NB4 (cell line): ENCODE measurements around the gene NFYB.
"Not testable (repeated sequence)": the region's sequence is repeated elsewhere in the genome, so short reads cannot be mapped to it uniquely, and the experiment has no call there.

Experiments used
- DNase-seq: peaks from one replicate; pipeline ENCODE4 v3.0.0; 2010; ENCODE audit warnings: low read depth
- H3K4me3 ChIP-seq: one replicate; pipeline ENCODE4 v1.5.1; 2011; ENCODE audit warnings: mild to moderate bottlenecking, low read depth, low read length, moderate library complexity
- MAX ChIP-seq: IDR thresholded peaks from 2 replicates; pipeline ENCODE4 v1.6.1; 2011; ENCODE audit warnings: low read depth, low read length
- MYC ChIP-seq: IDR thresholded peaks from 2 replicates; pipeline ENCODE4 v1.6.1; 2011; ENCODE audit warnings: low read depth, low read length
- POLR2A ChIP-seq: IDR thresholded peaks from 2 replicates; pipeline ENCODE4 v1.6.1; 2011; ENCODE audit warnings: mild to moderate bottlenecking; ENCODE audit not compliant: insufficient read length; ENCODE audit errors: extremely low read depth
- TF ChIP-seq, protein P1 (sequence below): IDR thresholded peaks from one replicate; pipeline ENCODE4 v1.5.1; 2012; ENCODE audit warnings: low read depth, low read length

The NFYB gene

GRCh38 chr12:104122298-104122697 lies 15.7 kb downstream of the NFYB start:
- no peak overlapping the region for H3K4me3 ChIP-seq
- TF ChIP-seq, protein P1, sequence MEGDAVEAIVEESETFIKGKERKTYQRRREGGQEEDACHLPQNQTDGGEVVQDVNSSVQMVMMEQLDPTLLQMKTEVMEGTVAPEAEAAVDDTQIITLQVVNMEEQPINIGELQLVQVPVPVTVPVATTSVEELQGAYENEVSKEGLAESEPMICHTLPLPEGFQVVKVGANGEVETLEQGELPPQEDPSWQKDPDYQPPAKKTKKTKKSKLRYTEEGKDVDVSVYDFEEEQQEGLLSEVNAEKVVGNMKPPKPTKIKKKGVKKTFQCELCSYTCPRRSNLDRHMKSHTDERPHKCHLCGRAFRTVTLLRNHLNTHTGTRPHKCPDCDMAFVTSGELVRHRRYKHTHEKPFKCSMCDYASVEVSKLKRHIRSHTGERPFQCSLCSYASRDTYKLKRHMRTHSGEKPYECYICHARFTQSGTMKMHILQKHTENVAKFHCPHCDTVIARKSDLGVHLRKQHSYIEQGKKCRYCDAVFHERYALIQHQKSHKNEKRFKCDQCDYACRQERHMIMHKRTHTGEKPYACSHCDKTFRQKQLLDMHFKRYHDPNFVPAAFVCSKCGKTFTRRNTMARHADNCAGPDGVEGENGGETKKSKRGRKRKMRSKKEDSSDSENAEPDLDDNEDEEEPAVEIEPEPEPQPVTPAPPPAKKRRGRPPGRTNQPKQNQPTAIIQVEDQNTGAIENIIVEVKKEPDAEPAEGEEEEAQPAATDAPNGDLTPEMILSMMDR = no peak
- no peak for TF ChIP-seq MYC
- TF ChIP-seq POLR2A = no peak
- TF ChIP-seq MAX = no peak
- no peak for DNase-seq

DNA sequence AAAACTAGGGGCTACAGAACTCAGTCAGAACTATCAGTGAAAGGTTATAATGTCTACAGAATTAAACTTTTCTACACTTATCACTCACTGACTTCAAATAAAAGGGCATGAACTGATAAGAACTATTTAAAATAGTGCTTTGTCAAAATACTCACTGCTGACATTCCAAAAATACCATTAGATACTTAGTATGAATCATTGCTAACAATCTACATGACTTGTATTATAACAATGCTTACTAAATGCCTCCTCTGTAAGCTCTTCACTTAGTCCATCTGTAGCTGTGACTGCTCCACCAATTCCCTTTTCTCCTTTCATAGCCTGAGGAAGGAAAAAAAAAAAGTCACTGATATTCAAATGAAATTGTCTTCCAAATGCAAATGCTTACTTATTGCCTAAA lies 17.0 kb downstream of the NFYB start:
- no peak for DNase-seq
- TF ChIP-seq POLR2A (no peak), MYC (no peak), MAX (no peak)
- TF ChIP-seq, protein P1 = no peak
- no peak overlapping the region for H3K4me3 ChIP-seq

DNA sequence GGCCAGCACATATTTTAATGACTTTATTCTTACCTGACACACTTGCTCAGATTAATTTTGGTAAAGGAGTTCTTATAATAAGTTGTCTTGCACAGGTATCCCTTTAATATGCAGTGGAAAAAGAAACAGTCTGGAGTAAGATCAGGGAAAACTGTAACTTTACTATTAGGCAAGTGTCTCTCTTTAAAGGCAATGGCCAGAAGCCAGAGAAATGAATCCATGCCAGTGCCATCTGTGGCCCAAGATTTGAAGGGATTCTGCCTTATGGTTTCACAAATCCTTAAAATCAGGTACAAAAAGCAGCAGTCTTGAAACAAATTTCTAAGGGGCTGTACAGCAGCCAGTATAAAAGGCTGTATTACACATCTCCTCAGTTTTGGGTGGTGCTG lies 22.4 kb downstream of the NFYB start:
- TF ChIP-seq, protein P1 = no peak
- TF ChIP-seq MAX (no peak), MYC (no peak), POLR2A (no peak)
- no peak overlapping the region for H3K4me3 ChIP-seq
- DNase-seq = no peak

DNA sequence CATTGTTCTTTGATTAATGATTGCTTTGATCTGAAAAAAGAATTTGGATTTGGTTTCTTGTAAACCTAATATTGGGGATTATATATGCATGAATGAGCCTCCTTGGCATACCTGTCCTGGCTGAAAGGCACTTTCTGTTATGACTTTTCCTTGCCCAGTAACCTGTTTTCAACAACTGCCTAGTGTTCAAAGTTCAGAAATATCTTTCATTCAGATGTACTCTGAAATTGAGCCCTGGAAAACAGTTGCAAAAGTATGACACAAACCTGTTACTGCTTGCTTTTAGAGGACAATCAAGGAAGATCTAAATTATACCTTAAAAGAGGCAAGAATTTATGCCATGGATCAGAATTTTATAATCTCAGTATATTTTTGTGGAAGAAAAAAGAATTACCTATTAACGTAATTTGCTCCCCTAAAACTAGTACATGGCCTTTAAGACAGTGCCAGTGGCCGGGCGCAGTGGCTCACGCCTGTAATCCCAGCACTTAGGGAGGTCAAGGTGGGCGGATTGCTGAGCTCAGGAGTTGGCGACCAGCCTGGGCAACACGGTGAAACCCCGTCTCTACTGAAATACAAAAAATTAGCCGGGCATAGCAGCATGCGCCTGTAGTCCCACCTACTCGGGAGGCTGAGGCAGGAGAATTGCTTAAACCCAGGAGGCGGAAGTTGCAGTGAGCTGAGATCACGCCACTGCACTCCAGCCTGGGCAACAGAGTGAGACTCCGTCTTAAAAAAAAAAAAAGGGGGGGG lies 23.0 kb downstream of the NFYB start:
- not testable (repeated sequence) for H3K4me3 ChIP-seq, DNase-seq

- DNase-seq = no peak
- TF ChIP-seq MAX (no peak), MYC (no peak), POLR2A (no peak)
- TF ChIP-seq, protein P1 = no peak
These were observed 28.4 kb downstream of the NFYB start for GRCh38 chr12:104109446-104110271.

DNA sequence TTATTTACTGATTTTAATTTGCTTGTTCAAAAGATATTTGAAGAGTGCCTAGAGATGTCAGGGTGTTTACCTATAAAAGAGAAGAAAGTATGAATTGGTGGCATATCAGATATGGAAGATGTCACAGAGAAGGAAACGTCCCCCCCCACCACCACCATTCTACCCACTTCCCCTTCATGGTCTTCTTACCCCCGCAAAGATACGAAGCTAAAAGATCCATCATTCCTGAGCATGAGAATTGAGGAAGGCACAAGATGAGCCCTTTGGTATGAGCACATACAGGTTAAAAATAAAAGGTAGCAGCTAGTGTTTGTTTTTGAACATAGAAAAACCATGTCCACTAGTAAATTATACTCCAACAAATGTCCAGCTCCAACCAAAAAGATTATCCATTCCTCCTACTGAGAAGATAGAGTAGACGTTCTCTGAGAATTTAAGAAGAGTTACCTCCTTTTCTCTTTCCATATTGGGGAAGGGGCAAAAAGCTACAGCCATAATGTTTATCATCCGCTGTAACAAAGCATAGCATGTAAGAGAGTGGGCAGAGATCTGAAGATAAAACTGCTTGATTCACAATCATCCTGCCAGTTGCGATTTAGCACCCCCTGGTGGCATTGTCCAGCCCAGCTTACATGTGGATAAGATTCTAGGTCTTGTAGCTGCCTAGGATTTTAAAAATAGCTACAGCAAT lies 29.1 kb downstream of the NFYB start:
- TF ChIP-seq POLR2A (no peak), MAX (peak; percentile 79), MYC (peak; percentile 54)
- TF ChIP-seq, protein P1 = peak; percentile 99
- DNase-seq = peak; percentile 93
- H3K4me3 ChIP-seq = no peak overlapping the region

More at GRCh38 chr12:104109446-104110271, 28.4 kb downstream of the NFYB start:
- no peak overlapping the region for H3K4me3 ChIP-seq
